ENCODE results near the gene CELF4.
"Not testable (repeated sequence)": the region's sequence is repeated elsewhere in the genome, so short reads cannot be mapped to it uniquely, and the experiment has no call there.

The CELF4 gene

GRCh38 chr18:37361335-37362157 lies 204.1 kb downstream of the CELF4 start:
- Histone ChIP-seq H3F3A (ENCODE audit: control insufficient read depth, insufficient read depth) (no peaks in the 10 kb centered on the region), H3K4me1 (ENCODE audit: control insufficient read depth, low read length) (no peaks in the 10 kb centered on the region), H3K4me2 (ENCODE audit: low read length) (no peak overlapping the region), H3K9me3 (ENCODE audit: control insufficient read depth, insufficient read depth, low read length) (no peaks in the 10 kb centered on the region), H3K79me2 (ENCODE audit: control insufficient read depth, low read length) (no peaks in the 10 kb centered on the region), H3K9me2 (replicated peaks; ENCODE audit: control insufficient read depth, low read length) (no peaks in the 10 kb centered on the region), H3K36me3 (ENCODE audit: control insufficient read depth, low read length) (no peaks in the 10 kb centered on the region), H3K27ac (ENCODE audit: low read depth, low read length) (no peak overlapping the region), H4K20me1 (ENCODE audit: control insufficient read depth, insufficient read depth, low read depth, low read length) (no peaks in the 10 kb centered on the region), H3K4me3 (ENCODE audit: low read length) (no peak overlapping the region), H3K27me3 (ENCODE audit: control insufficient read depth, low read length) (no peaks in the 10 kb centered on the region)
- TF ChIP-seq EZH2phosphoT487 (IDR thresholded peaks at IDR 0.05; ENCODE audit: borderline replicate concordance, low read length), result no peak

GRCh38 chr18:37358061-37358460 lies 207.5 kb downstream of the CELF4 start:
- H3K36me3 ChIP-seq (ENCODE audit: control insufficient read depth, low read length); H4K20me1 ChIP-seq (ENCODE audit: control insufficient read depth, insufficient read depth, low read depth, low read length); H3K4me1 ChIP-seq (ENCODE audit: control insufficient read depth, low read length); H3K27me3 ChIP-seq (ENCODE audit: control insufficient read depth, low read length); H3K9me2 ChIP-seq (replicated peaks; ENCODE audit: control insufficient read depth, low read length); H3F3A ChIP-seq (ENCODE audit: control insufficient read depth, insufficient read depth); H3K4me2 ChIP-seq (ENCODE audit: low read length); H3K9me3 ChIP-seq (ENCODE audit: control insufficient read depth, insufficient read depth, low read length); H3K4me3 ChIP-seq (ENCODE audit: low read length); H3K27ac ChIP-seq (ENCODE audit: low read depth, low read length); H3K79me2 ChIP-seq (ENCODE audit: control insufficient read depth, low read length): not testable (repeated sequence)

GRCh38 chr18:37355772-37356171 lies 209.8 kb downstream of the CELF4 start:
- Histone ChIP-seq H3K4me3 (ENCODE audit: low read length) (no peak overlapping the region), H3K4me2 (ENCODE audit: low read length) (no peak overlapping the region), H3K27me3 (ENCODE audit: control insufficient read depth, low read length) (no peaks in the 10 kb centered on the region), H3K79me2 (ENCODE audit: control insufficient read depth, low read length) (no peaks in the 10 kb centered on the region), H3K4me1 (ENCODE audit: control insufficient read depth, low read length) (no peaks in the 10 kb centered on the region), H3K27ac (ENCODE audit: low read depth, low read length) (no peak overlapping the region), H3K9me2 (replicated peaks; ENCODE audit: control insufficient read depth, low read length) (no peaks in the 10 kb centered on the region), H3K36me3 (ENCODE audit: control insufficient read depth, low read length) (no peaks in the 10 kb centered on the region), H3F3A (ENCODE audit: control insufficient read depth, insufficient read depth) (no peaks in the 10 kb centered on the region), H4K20me1 (ENCODE audit: control insufficient read depth, insufficient read depth, low read depth, low read length) (no peaks in the 10 kb centered on the region), H3K9me3 (ENCODE audit: control insufficient read depth, insufficient read depth, low read length) (no peaks in the 10 kb centered on the region)
- TF ChIP-seq EZH2phosphoT487 (IDR thresholded peaks at IDR 0.05; ENCODE audit: borderline replicate concordance, low read length) (no peak), CTCF (IDR thresholded peaks at IDR 0.05; ENCODE audit: low read depth, low read length, poor library complexity, severe bottlenecking) (no peak)

GRCh38 chr18:37351110-37351509 lies 214.5 kb downstream of the CELF4 start:
- no peaks in the 10 kb centered on the region for H3K9me2 ChIP-seq (replicated peaks; ENCODE audit: control insufficient read depth, low read length)
- TF ChIP-seq EZH2phosphoT487 (IDR thresholded peaks at IDR 0.05; ENCODE audit: borderline replicate concordance, low read length) (no peak), CTCF (IDR thresholded peaks at IDR 0.05; ENCODE audit: low read depth, low read length, poor library complexity, severe bottlenecking) (no peak)
- H3K9me3 ChIP-seq (ENCODE audit: control insufficient read depth, insufficient read depth, low read length), result no peaks in the 10 kb centered on the region
- H3F3A ChIP-seq (ENCODE audit: control insufficient read depth, insufficient read depth), result no peaks in the 10 kb centered on the region
- no peaks in the 10 kb centered on the region for H3K4me1 ChIP-seq (ENCODE audit: control insufficient read depth, low read length)
- no peak overlapping the region for H3K4me2 ChIP-seq (ENCODE audit: low read length)
- H4K20me1 ChIP-seq (ENCODE audit: control insufficient read depth, insufficient read depth, low read depth, low read length), result no peaks in the 10 kb centered on the region
- H3K27ac ChIP-seq (ENCODE audit: low read depth, low read length), result no peak overlapping the region
- H3K36me3 ChIP-seq (ENCODE audit: control insufficient read depth, low read length), result no peaks in the 10 kb centered on the region
- no peak overlapping the region for H3K4me3 ChIP-seq (ENCODE audit: low read length)
- no peaks in the 10 kb centered on the region for H3K79me2 ChIP-seq (ENCODE audit: control insufficient read depth, low read length)
- H3K27me3 ChIP-seq (ENCODE audit: control insufficient read depth, low read length), result no peaks in the 10 kb centered on the region
